ENCODE measurements around the gene MAP6.
"Not testable (repeated sequence)": the region's sequence is repeated elsewhere in the genome, so short reads cannot be mapped to it uniquely, and the experiment has no call there.

DNA sequence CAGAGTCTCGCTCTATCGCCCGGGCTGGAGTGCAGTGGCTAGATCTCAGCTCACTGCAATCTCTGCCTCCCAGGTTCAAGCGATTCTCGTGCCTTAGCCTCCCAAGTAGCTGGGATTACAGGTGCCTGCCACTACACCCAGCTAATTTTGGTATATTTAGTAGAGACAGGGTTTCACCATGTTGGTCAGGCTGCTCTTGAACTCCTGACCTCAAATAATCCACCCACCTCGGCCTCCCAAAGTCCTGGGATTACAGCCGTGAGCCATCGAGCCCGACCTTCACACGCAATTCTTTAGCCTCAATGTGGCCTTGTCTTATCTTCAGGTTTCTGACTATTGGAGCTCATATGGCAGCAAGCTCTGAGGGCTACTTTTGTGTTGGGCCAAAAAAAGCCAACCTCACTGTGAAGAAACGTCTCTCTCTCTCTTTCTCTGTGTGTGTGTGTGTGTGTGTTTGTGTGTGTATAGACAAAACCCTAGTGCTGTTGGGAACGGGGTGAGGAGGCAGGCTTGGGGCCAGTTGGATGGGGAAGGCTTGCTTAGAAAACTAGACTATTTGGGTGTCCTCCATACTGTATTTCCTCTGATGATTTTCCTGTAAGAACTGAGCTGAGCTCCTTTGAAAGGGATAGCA, 84.1 kb downstream of the MAP6 start:
- TF ChIP-seq CEBPB (IDR thresholded peaks at IDR 0.05; ENCODE audit: borderline replicate concordance, low read depth, low read length); THRA (CRISPR knock-in tag; IDR thresholded peaks at IDR 0.05; ENCODE audit: borderline replicate concordance); RXRB (CRISPR knock-in tag; IDR thresholded peaks at IDR 0.05; ENCODE audit: borderline replicate concordance); CTCF (CRISPR knock-in tag; IDR thresholded peaks at IDR 0.05); SIN3A (IDR thresholded peaks at IDR 0.05; ENCODE audit: borderline replicate concordance, low read depth, low read length); ZFP37 (CRISPR knock-in tag; IDR thresholded peaks at IDR 0.05; ENCODE audit: borderline replicate concordance): not testable (repeated sequence)
